Prostate gland (tissue), 2 donors: Measurements from ENCODE around the gene SLX4. TPM values are rescaled to one million over a fixed set of nuclear protein-coding genes. Genes with fewer than 3 reads are reported as not detected.

Experiments used
- DNase-seq: peaks from one replicate; pipeline ENCODE4 v3.0.0-alpha.2; 2019; ENCODE audit warnings: low spot score
- H3K27ac ChIP-seq, 2 donors: fragments of 200-600 bp; sonication (generic); 2 replicates each; pipeline ENCODE4 v1.5.1; 2017 to 2019
- H3K27me3 ChIP-seq: fragments of 200-600 bp; sonication (generic); replicated peaks from 2 replicates; pipeline ENCODE4 v1.5.1; 2019; ENCODE audit not compliant: insufficient read depth
- H3K36me3 ChIP-seq, 2 donors: fragments of 200-600 bp; sonication (generic); 1 replicate in 1 of 2; 2 replicates in 1 of 2; pipeline versions ENCODE4 v1.5.1 to v1.8.1; 2017 to 2019
- H3K4me1 ChIP-seq: fragments of 200-600 bp; sonication (generic); replicated peaks from 2 replicates; pipeline ENCODE4 v1.5.1; 2019
- H3K4me3 ChIP-seq, 2 donors: fragments of 200-600 bp; sonication (generic); 2 replicates each; pipeline ENCODE4 v1.5.1; 2017 to 2019
- H3K9me3 ChIP-seq: fragments of 200-600 bp; sonication (generic); 2 replicates; pipeline ENCODE4 v1.5.1; 2017
- CTCF ChIP-seq, 4 experiments: fragments of 200-600 bp in 2 of 4; fragments of 450-650 bp in 2 of 4; sonication (generic) in 2 of 4; IDR thresholded peaks; 1 replicate in 3 of 4; 2 replicates in 1 of 4; pipeline ENCODE4 v1.5.1; 2016 to 2019; ENCODE audit warnings: antibody characterized with exemption in 4 of 4, mild to moderate bottlenecking in 2 of 4, moderate library complexity in 2 of 4
- POLR2A ChIP-seq: fragments of 450-650 bp; IDR thresholded peaks from one replicate; pipeline ENCODE4 v1.6.1; 2016; ENCODE audit warnings: antibody characterized with exemption, mild to moderate bottlenecking
- POLR2AphosphoS5 ChIP-seq: sonication (generic); formaldehyde crosslinking; IDR thresholded peaks from one replicate; pipeline ENCODE4 v1.6.1; 2017; ENCODE audit warnings: antibody characterized with exemption
- WGBS: methylation state at CpG from one replicate; pipeline ENCODE4 v1.1.5; 2018; 5-methylcytosine and 5-hydroxymethylcytosine counted together
- intact Hi-C: fragments of 100-400 bp; cut with DNase I; formaldehyde crosslinking; loops from one replicate; pipeline ENCODE4 v1.14.2; 2022
- total RNA-seq, 2 donors: library from RNA; depleted of rRNA; stranded (reverse); fragments of >200 nt; gene quantifications; one replicate each; pipeline ENCODE4 v1.1.0, GENCODE V29; 2016

Gene SLX4
- total RNA-seq, 2 donors from 2014 or later = 4.9 to 14.7 TPM

- H3K4me1 ChIP-seq = no peaks in the 10 kb centered on the region
- WGBS = 91% methylated on average over 25 of the region's 27 CpGs
- TF ChIP-seq CTCF (IDR thresholded peaks at IDR 0.05) (no peak), POLR2AphosphoS5 (no peak), POLR2A (no peak)
- no peaks in the 10 kb centered on the region for H3K27me3 ChIP-seq
- no peak overlapping the region for H3K4me3 ChIP-seq
- H3K9me3 ChIP-seq = no peaks in the 10 kb centered on the region
- H3K27ac ChIP-seq = no peak overlapping the region
- intact Hi-C loops = no loop called here
- no peak for DNase-seq
- H3K36me3 ChIP-seq = no peaks in the 10 kb centered on the region
These were observed 21.9 kb downstream of the SLX4 start for GRCh38 chr16:3589441-3589921.

- TF ChIP-seq CTCF (IDR thresholded peaks at IDR 0.05) (no peak), POLR2A (no peak), POLR2AphosphoS5 (no peak)
- H3K4me1 ChIP-seq = no peaks in the 10 kb centered on the region
- no peaks in the 10 kb centered on the region for H3K36me3 ChIP-seq
- no peak for DNase-seq
- intact Hi-C loops = no loop called here
- no peak overlapping the region for H3K4me3 ChIP-seq
- no peaks in the 10 kb centered on the region for H3K27me3 ChIP-seq
- H3K27ac ChIP-seq = no peak overlapping the region
- 90% methylated on average over 22 of the region's 22 CpGs for WGBS
- no peaks in the 10 kb centered on the region for H3K9me3 ChIP-seq
These were observed 22.4 kb downstream of the SLX4 start for GRCh38 chr16:3589001-3589400.

- Histone ChIP-seq H3K27me3 (no peaks in the 10 kb centered on the region), H3K4me3 (no peak overlapping the region), H3K27ac (no peak overlapping the region), H3K9me3 (no peaks in the 10 kb centered on the region), H3K36me3 (no peaks in the 10 kb centered on the region), H3K4me1 (no peaks in the 10 kb centered on the region)
- 72% methylated on average over 15 of the region's 15 CpGs for whole genome bisulfite sequencing
- no peak for DNase-seq
- TF ChIP-seq POLR2AphosphoS5 = no peak
- intact Hi-C loops = no loop called here
These were observed 23.8 kb downstream of the SLX4 start for GRCh38 chr16:3587547-3588110.

GRCh38 chr16:3584412-3584811, 27.0 kb downstream of the SLX4 start:
- Histone ChIP-seq H3K4me1 (no peaks in the 10 kb centered on the region), H3K4me3 (no peak overlapping the region), H3K27ac (no peak overlapping the region), H3K9me3 (no peaks in the 10 kb centered on the region), H3K36me3 (no peaks in the 10 kb centered on the region), H3K27me3 (no peaks in the 10 kb centered on the region)
- TF ChIP-seq POLR2AphosphoS5 (no peak), CTCF (IDR thresholded peaks at IDR 0.05) (no peak)
- intact Hi-C loops = no loop called here
- 95% methylated on average over 8 of the region's 8 CpGs for WGBS
- DNase-seq = no peak

- WGBS = 98% methylated on average over 11 of the region's 16 CpGs
- H3K4me3 ChIP-seq = no peak overlapping the region
- H3K9me3 ChIP-seq = no peaks in the 10 kb centered on the region
- intact Hi-C loops = no loop called here
- H3K4me1 ChIP-seq = no peaks in the 10 kb centered on the region
- TF ChIP-seq CTCF (IDR thresholded peaks at IDR 0.05) = no peak
- no peak for TF ChIP-seq POLR2A
- no peak for TF ChIP-seq POLR2AphosphoS5
- no peaks in the 10 kb centered on the region for H3K27me3 ChIP-seq
- no peak for DNase-seq
- no peak overlapping the region for H3K27ac ChIP-seq
- no peaks in the 10 kb centered on the region for H3K36me3 ChIP-seq
These were observed 27.9 kb downstream of the SLX4 start for GRCh38 chr16:3583303-3584038.
